Measurements from ENCODE around the gene TXNDC16.

TXNDC16 gene

DNA sequence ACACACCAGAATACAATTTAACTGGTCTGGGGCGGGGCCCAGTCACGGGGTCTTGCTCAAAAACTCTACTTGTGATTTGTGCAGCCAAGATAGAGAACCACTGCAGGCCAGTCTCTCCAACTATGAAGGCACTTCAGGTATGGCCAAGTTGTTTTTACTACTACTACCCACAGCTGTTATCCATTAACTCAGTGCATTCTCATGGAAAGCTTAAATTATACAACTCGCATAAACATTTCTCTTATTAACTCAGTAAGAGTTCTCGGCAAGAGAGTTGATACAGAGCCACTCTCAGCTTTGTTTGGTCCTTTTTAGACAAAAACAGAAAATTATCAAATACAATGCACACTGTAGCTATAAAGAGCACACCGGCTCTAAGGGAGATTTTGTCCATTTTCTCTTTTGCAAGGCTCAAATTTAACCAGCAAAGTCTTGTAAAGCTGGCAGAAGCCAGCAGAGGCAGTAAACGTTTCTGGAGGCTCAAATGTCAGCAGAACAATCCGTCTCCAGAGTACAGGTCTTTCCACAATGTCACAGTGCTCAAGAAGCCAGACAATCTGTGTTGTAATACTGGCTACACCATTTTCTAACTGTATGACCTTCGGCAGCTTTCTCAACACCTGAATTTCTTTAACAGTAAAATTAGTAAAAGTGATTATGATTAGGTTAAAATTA lies 152.2 kb downstream of the TXNDC16 start:
- H3K4me3 ChIP-seq (replicated peaks; ENCODE audit: low read depth, low read length) = no peak overlapping the region
- TF ChIP-seq CTCF (IDR thresholded peaks at IDR 0.05; ENCODE audit: low read length, missing control alignments) = peak; percentile 20
- DNase-seq (ENCODE audit: low read depth) = peak; percentile 17

GRCh38 chr14:52399104-52399503 lies 153.2 kb downstream of the TXNDC16 start:
- TF ChIP-seq CTCF (IDR thresholded peaks at IDR 0.05; ENCODE audit: low read length, missing control alignments) = no peak
- no peak for DNase-seq (ENCODE audit: low read depth)
- H3K4me3 ChIP-seq (replicated peaks; ENCODE audit: low read depth, low read length) = no peak overlapping the region

DNA sequence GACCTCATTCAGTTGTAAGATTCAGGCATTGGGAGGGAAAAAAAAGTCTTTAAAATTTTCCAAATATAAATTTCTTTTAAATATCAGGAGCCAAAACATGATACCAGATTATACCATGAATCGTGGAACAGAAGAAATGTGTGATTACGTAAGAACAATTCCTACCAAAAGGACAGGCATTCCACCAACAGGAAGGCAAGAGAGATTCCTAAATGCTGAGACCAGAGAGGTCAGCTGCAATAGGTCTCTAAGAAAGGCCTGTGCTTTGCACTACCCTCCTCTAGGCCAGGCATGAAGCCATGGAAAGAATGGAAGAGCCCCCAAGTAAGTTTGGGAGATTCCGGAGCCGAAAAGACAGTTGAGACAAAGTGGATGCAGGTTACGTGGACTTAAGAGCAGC lies 154.5 kb downstream of the TXNDC16 start:
- no peak overlapping the region for H3K4me3 ChIP-seq (replicated peaks; ENCODE audit: low read depth, low read length)
- no peak for TF ChIP-seq CTCF (IDR thresholded peaks at IDR 0.05; ENCODE audit: low read length, missing control alignments)
- peak; percentile 23 for DNase-seq (ENCODE audit: low read depth)

DNA sequence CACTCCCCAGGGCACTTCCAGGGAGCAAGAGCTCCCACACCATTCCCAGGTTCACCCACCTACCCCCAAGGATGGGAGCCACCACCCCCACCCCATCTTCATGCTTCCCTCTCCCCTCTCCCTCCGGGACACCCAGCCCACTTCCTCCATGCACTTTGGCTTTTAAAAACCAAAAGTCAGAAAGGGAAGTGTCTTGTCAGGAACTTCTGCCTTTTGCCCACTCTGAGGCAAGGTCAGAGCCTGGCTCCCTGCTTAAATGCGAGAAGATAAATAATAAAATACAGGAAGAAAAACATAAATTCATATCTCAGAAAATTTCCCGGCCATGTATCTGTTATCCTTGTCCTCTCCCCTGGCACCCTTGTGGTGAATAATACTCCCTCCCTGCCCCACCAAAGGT lies 156.6 kb downstream of the TXNDC16 start:
- no peak for TF ChIP-seq CTCF (IDR thresholded peaks at IDR 0.05; ENCODE audit: low read length, missing control alignments)
- no peak overlapping the region for H3K4me3 ChIP-seq (replicated peaks; ENCODE audit: low read depth, low read length)

GRCh38 chr14:52391881-52392615 lies 160.3 kb downstream of the TXNDC16 start:
- no peak overlapping the region for H3K4me3 ChIP-seq (replicated peaks; ENCODE audit: low read depth, low read length)
- DNase-seq (ENCODE audit: low read depth) = peak; percentile 58
- no peak for TF ChIP-seq CTCF (IDR thresholded peaks at IDR 0.05; ENCODE audit: low read length, missing control alignments)

More for the DNA sequence above, 156.6 kb downstream of the TXNDC16 start:
- DNase-seq (ENCODE audit: low read depth) = no peak
